HCEC 1CT (cell line): ENCODE results near the gene LILRB1.
"Not testable (repeated sequence)": the region's sequence is repeated elsewhere in the genome, so short reads cannot be mapped to it uniquely, and the experiment has no call there.

ENCODE experiments used
- DNase-seq: peaks from one replicate; pipeline ENCODE4 v3.0.0-alpha.2; 2017

The LILRB1 gene

GRCh38 chr19:54630262-54630661 is at the start of gene LILRB1:
LILRB1 (plus strand) TSS chr19:54630484; CDS start chr19:54631074, 590 bp downstream.
- not testable (repeated sequence) for DNase-seq

- no peak for DNase-seq
These were observed 43.9 kb upstream of the LILRB1 start for GRCh38 chr19:54586397-54586796.

GRCh38 chr19:54587026-54587425 is 43.3 kb upstream of the LILRB1 start:
- DNase-seq: no peak

DNA sequence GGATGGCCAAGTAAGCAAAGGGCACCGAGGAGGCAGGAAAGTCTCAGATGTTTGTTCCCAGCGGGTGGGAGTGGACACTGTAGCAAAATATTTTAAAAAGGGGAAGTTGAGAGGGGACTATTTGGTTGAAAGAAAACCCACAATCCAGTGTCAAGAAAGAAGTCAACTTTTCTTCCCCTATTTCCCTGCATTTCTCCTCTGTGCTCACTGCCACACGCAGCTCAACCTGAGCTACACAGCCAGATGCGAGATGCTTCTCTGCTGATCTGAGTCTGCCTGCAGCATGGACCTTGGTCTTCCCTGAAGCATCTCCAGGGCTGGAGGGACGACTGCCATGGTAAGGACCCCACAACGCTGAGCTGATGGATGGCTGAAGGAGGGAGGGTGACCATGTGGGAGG is 36.8 kb upstream of the LILRB1 start, which contains the start of gene LILRA1:
LILRA1 (plus strand) TSS at position 188 of the 400 bp plus-strand sequence. CDS start 613 bp downstream, outside the sequence.
- not testable (repeated sequence) for DNase-seq

GRCh38 chr19:54593931-54594626 is 36.2 kb upstream of the LILRB1 start:
- DNase-seq: not testable (repeated sequence)

GRCh38 chr19:54594737-54595136 is 35.5 kb upstream of the LILRB1 start:
- DNase-seq: no peak

GRCh38 chr19:54595680-54596436 is 34.4 kb upstream of the LILRB1 start:
- DNase-seq: not testable (repeated sequence)

- DNase-seq: no peak
These were observed 30.1 kb upstream of the LILRB1 start for GRCh38 chr19:54600212-54600611.

- DNase-seq: no peak
These were observed 24.1 kb upstream of the LILRB1 start for GRCh38 chr19:54606230-54606629.

GRCh38 chr19:54606891-54607784 is 23.1 kb upstream of the LILRB1 start:
- no peak for DNase-seq

- no peak for DNase-seq
These were observed 22.5 kb upstream of the LILRB1 start for GRCh38 chr19:54607785-54608150.

GRCh38 chr19:54608205-54608604 is 22.1 kb upstream of the LILRB1 start:
- no peak for DNase-seq

- DNase-seq: no peak
These were observed 21.5 kb upstream of the LILRB1 start for GRCh38 chr19:54608792-54609191.

- DNase-seq: no peak
These were observed 20.9 kb upstream of the LILRB1 start for GRCh38 chr19:54609356-54609791.

DNA sequence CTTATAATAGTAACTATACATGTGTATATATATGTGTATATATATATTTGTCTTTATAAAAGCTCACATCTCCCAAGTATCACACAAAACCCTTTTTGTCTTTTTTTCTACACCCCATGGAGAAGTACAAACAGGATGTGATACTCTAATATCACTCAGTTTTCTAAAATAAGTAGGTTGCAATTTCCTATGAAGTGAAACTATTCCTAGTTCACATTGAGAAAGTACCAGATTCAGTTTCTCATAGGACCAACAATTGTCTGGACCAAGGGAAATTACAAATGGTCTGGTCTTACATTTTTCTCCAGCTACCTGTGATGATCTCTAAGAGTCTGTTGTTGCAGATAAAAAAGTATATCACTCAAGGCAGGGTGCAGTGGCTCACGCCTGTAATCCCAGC is 17.9 kb upstream of the LILRB1 start:
- no peak for DNase-seq

DNA sequence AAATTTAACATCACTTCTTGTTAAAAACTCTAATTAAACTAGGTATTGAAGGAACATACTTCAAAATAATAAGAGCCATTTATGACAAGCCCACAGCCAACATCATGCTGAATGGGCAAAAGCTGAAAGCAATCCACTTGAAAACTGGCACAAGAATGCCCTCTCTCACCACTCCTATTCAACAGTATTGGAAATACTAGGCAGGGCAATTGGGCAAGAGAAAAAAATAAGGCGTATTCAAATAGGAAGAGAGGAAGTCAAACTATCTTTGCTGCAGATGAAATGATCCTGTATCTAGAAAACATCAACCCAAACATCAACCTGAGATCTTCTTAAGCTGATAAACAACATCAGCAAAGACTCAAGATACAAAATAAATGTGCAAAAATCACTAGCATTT is 15.6 kb upstream of the LILRB1 start:
- DNase-seq: no peak

GRCh38 chr19:54616057-54616456 is 14.2 kb upstream of the LILRB1 start:
- no peak for DNase-seq

DNA sequence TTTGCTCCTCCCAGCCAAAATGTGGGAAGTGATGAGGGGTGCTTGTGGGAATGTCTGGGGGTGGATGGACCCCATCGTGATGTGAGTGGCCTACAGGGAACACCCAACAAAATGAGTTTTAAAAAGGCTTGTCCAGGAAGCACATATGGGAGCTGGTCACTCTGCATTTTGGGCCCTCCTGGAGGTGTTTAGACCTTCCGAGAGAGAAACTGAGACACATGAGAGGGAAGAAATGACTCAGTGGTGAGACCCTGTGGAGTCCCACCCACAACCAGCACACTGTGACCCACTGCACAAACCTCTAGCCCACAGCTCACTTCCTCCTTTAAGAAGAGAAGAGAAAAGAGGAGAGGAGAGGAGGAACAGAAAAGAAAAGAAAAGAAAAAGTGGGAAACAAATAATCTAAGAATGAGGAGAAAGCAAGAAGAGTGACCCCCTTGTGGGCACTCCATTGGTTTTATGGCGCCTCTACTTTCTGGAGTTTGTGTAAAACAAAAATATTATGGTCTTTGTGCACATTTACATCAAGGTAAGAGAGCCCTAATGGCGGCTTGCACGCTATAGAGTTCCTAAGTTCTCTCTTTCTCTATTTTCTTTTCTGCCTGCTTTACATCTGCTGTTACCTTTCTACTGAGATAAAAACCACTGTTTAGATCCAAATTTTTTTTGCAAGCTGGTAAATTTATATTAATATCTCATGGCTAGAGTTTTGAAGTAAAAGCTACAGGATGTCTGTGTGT is 13.3 kb upstream of the LILRB1 start:
- no peak for DNase-seq

DNA sequence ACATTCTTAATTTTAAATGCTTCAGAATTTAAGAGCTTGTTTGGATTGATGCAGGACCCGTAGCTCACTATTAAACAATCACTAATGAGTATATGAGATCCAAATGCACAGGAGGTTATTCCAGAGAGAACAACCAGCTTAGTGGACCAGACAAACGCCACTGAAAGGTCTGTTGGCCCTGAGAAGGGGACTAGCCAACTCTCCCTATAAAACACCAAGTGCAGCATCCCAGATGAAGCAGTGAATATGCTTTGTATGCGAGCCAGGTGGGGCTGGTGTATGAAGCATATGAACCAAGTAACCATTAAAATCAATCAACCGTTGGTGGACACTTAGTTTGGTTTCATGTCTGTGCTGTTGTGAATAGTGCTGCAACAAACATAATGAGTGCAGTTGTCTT is 9.8 kb upstream of the LILRB1 start:
- no peak for DNase-seq

GRCh38 chr19:54622431-54622830 is 7.9 kb upstream of the LILRB1 start:
- no peak for DNase-seq

- DNase-seq: not testable (repeated sequence)
These were observed 6.0 kb upstream of the LILRB1 start for GRCh38 chr19:54624234-54624633.
